Activated gamma-delta T cell (primary cell): ENCODE data around the gene SPINK8.
"Not testable (repeated sequence)": the region's sequence is repeated elsewhere in the genome, so short reads cannot be mapped to it uniquely, and the experiment has no call there.

Experiments
- DNase-seq: peaks from one replicate; lab custom pipeline; 2025; lab: John Stamatoyannopoulos, UW
- total RNA-seq, 2 donors: gene quantifications; one replicate each; lab custom pipeline; 2026; lab: John Stamatoyannopoulos, UW

SPINK8 gene
- total RNA-seq = 0 reads per million in 2 donors

- not testable (repeated sequence) for DNase-seq
Observed at GRCh38 chr3:48333346-48334245, at the start of gene SPINK8. TSS of gene SPINK8 (minus strand) at chr3:48333661. CDS start at chr3:48328341, 5,320 bp downstream.

GRCh38 chr3:48372862-48373435, 39.5 kb upstream of the SPINK8 start:
- DNase-seq = no peak

- DNase-seq = no peak
Observed at GRCh38 chr3:48372377-48372770, 38.9 kb upstream of the SPINK8 start.

GRCh38 chr3:48371651-48372376, 38.4 kb upstream of the SPINK8 start, which contains the start of gene FBXW12:
TSS of gene FBXW12 (plus strand) at chr3:48372219. CDS start at chr3:48372768, 549 bp downstream.
- DNase-seq = no peak

GRCh38 chr3:48370333-48370713, 36.9 kb upstream of the SPINK8 start:
- DNase-seq = no peak

- no peak for DNase-seq
Observed at GRCh38 chr3:48369693-48370332, 36.4 kb upstream of the SPINK8 start.

GRCh38 chr3:48367201-48367600, 33.7 kb upstream of the SPINK8 start:
- no peak for DNase-seq

GRCh38 chr3:48364840-48365239, 31.4 kb upstream of the SPINK8 start:
- DNase-seq = no peak

- no peak for DNase-seq
Observed at GRCh38 chr3:48361928-48362327, 28.5 kb upstream of the SPINK8 start.

- DNase-seq = no peak
Observed at GRCh38 chr3:48356419-48356818, 23.0 kb upstream of the SPINK8 start.

- no peak for DNase-seq
Observed at GRCh38 chr3:48353987-48354386, 20.5 kb upstream of the SPINK8 start.

GRCh38 chr3:48352546-48352945, 19.1 kb upstream of the SPINK8 start:
- DNase-seq = no peak

- DNase-seq = no peak
Observed at GRCh38 chr3:48347500-48347899, 14.0 kb upstream of the SPINK8 start.

GRCh38 chr3:48345946-48346572, 12.6 kb upstream of the SPINK8 start:
- no peak for DNase-seq

GRCh38 chr3:48344867-48345507, 11.5 kb upstream of the SPINK8 start:
- DNase-seq = no peak

GRCh38 chr3:48343432-48343831, 10.0 kb upstream of the SPINK8 start:
- no peak for DNase-seq

- no peak for DNase-seq
Observed at GRCh38 chr3:48338635-48339034, 5.2 kb upstream of the SPINK8 start.

GRCh38 chr3:48337536-48337935, 4.1 kb upstream of the SPINK8 start:
- not testable (repeated sequence) for DNase-seq

- DNase-seq = not testable (repeated sequence)
Observed at GRCh38 chr3:48335286-48335685, 1.8 kb upstream of the SPINK8 start.

GRCh38 chr3:48334605-48335004, 1.1 kb upstream of the SPINK8 start:
- DNase-seq = no peak
